NT2/D1 (cell line): ENCODE measurements around the gene RIN3.

Source experiments
- SUZ12 ChIP-seq: IDR thresholded peaks from 2 replicates; pipeline ENCODE4 v1.6.1; 2011; ENCODE audit not compliant: insufficient read length, insufficient read depth; ENCODE audit errors: extremely low read depth
- ZNF274 ChIP-seq: IDR thresholded peaks from 2 replicates; pipeline ENCODE4 v1.6.1; 2011; ENCODE audit warnings: mild to moderate bottlenecking, low read depth, low read length

- TF ChIP-seq SUZ12 (no peak), ZNF274 (no peak)
These were observed 57.2 kb downstream of the RIN3 start for GRCh38 chr14:92570674-92571262.
